HT1080 (cell line): ENCODE data around the gene C14orf132. TPM values are rescaled to one million over a fixed set of nuclear protein-coding genes. Genes with fewer than 3 reads are reported as not detected.

Source experiments
- DNase-seq: peaks from one replicate; pipeline ENCODE4 v3.0.0-alpha.2; 2015; ENCODE audit warnings: low read depth
- total RNA-seq: library from RNA; depleted of rRNA; stranded (reverse); fragments of >200 nt; shearing (Covaris generic); gene quantifications from 2 replicates; pipeline ENCODE4 v1.2.3, GENCODE V29; 2014

C14orf132 gene
- total RNA-seq, 1 experiment from 2014 or later, result 5.0 TPM

GRCh38 chr14:96082420-96083300, 43.5 kb downstream of the C14orf132 start:
- DNase-seq, result no peak

GRCh38 chr14:96083667-96084320, 44.6 kb downstream of the C14orf132 start:
- DNase-seq, result peak; percentile 24

- DNase-seq, result no peak
Measured at GRCh38 chr14:96084796-96085195, 45.6 kb downstream of the C14orf132 start.

GRCh38 chr14:96085369-96085768, 46.2 kb downstream of the C14orf132 start:
- DNase-seq, result no peak

- peak; percentile 75 for DNase-seq
Measured at GRCh38 chr14:96086032-96086431, 46.9 kb downstream of the C14orf132 start.

GRCh38 chr14:96086574-96087077, 47.5 kb downstream of the C14orf132 start:
- peak; percentile 28 for DNase-seq

- no peak for DNase-seq
Measured at GRCh38 chr14:96088074-96088473, 48.9 kb downstream of the C14orf132 start.

GRCh38 chr14:96088481-96088880, 49.3 kb downstream of the C14orf132 start:
- no peak for DNase-seq

- DNase-seq, result no peak
Measured at GRCh38 chr14:96088911-96089310, 49.7 kb downstream of the C14orf132 start.

- no peak for DNase-seq
Measured at GRCh38 chr14:96089401-96089800, 50.2 kb downstream of the C14orf132 start.

GRCh38 chr14:96090441-96091148, 51.4 kb downstream of the C14orf132 start:
- DNase-seq, result no peak

- DNase-seq, result no peak
Measured at GRCh38 chr14:96091149-96091693, 52.1 kb downstream of the C14orf132 start.

GRCh38 chr14:96091941-96092411, 52.8 kb downstream of the C14orf132 start:
- DNase-seq, result no peak

GRCh38 chr14:96092936-96093335, 53.8 kb downstream of the C14orf132 start:
- no peak for DNase-seq

- no peak for DNase-seq
Measured at GRCh38 chr14:96094211-96094610, 55.0 kb downstream of the C14orf132 start.

- DNase-seq, result no peak
Measured at GRCh38 chr14:96094656-96095055, 55.5 kb downstream of the C14orf132 start.

GRCh38 chr14:96095058-96095457, 55.9 kb downstream of the C14orf132 start:
- DNase-seq, result no peak

GRCh38 chr14:96095581-96096476, 56.7 kb downstream of the C14orf132 start:
- DNase-seq, result peak; percentile 55

- no peak for DNase-seq
Measured at GRCh38 chr14:96096639-96097610, 57.8 kb downstream of the C14orf132 start.
